Type B pancreatic cell (in vitro differentiated cells): ENCODE data around the gene BLOC1S3. TPM values are rescaled to one million over a fixed set of nuclear protein-coding genes. Genes with fewer than 3 reads are reported as not detected.

ENCODE experiments used
- DNase-seq: peaks from one replicate; pipeline ENCODE4 v3.0.0; 2021; ENCODE audit warnings: mixed read lengths; ENCODE audit not compliant: unreplicated experiment; ENCODE audit errors: extremely low spot score
- H3K27ac Mint-ChIP-seq: 2 replicates; pipeline ENCODE4 v1.8.0; 2021; ENCODE audit warnings: mild to moderate bottlenecking, mixed read lengths
- H3K27me3 Mint-ChIP-seq: 2 replicates; pipeline ENCODE4 v1.8.0; 2021; ENCODE audit warnings: mixed read lengths
- H3K36me3 Mint-ChIP-seq: 2 replicates; pipeline ENCODE4 v1.8.0; 2021; ENCODE audit warnings: mixed read lengths
- H3K4me1 Mint-ChIP-seq: one replicate; pipeline ENCODE4 v1.8.0; 2021; ENCODE audit warnings: mixed read lengths; ENCODE audit not compliant: unreplicated experiment
- H3K4me3 Mint-ChIP-seq: 2 replicates; pipeline ENCODE4 v1.8.0; 2021; ENCODE audit warnings: mild to moderate bottlenecking, mixed read lengths
- H3K9me3 Mint-ChIP-seq: 2 replicates; pipeline ENCODE4 v1.8.0; 2021; ENCODE audit warnings: mixed read lengths
- CTCF ChIP-seq: fragments of 200-600 bp; sonication (generic); conservative IDR thresholded peaks from 2 replicates; pipeline ENCODE4 v1.5.0; 2021; ENCODE audit warnings: antibody characterized with exemption, mild to moderate bottlenecking
- long read RNA-seq: library from polyadenylated mRNA; unstranded; transcript quantifications from one replicate; pipeline ENCODE4 v2.0.0, GENCODE V29; 2020
- total RNA-seq: library from RNA; stranded (reverse); gene quantifications from 2 replicates; pipeline ENCODE4 v1.2.1, GENCODE V29; 2021; ENCODE audit warnings: low replicate concordance

Gene BLOC1S3, protein sequence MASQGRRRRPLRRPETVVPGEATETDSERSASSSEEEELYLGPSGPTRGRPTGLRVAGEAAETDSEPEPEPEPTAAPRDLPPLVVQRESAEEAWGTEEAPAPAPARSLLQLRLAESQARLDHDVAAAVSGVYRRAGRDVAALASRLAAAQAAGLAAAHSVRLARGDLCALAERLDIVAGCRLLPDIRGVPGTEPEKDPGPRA
- total RNA-seq = 9.2 and 10.2 TPM in 2 replicates
- long read RNA-seq = 0 reads

DNA sequence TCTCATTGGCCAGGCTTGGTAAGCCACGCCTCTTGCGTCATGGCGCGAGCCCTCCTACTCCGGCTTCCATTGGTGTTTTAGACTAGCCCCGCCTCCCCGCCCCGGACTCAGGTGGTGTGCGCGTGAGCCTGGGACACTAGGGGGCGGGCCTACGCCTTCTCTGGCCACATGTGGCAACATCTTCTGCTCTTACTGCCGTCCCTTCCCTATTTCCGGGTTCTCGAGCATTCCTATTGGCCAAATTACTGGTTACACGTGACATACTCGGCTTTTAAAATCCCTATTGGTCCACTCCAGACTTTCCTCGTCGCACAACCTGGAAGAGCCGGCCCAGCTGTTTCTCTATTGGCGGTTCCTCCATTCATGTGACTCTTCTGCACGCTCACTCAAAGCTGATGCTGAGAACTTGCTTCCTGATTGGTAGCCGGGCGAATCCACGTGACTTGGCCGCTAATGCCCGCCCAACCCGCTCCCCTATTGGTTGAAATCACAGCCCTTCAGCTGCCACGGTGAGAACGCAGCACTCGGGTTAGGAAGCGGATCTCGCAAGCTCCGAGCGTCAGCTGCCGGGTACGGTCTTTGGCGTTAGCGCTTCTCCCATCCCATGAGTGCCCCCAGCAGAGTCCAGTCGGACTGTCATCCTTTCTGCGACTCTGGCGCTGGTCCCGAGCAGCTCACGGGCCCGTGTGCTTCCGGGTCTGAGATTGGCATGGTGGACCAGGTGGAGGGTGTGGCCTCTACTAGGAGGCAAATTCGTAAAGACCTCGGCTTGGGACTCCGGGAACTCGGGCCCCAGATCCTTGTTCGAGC lies at the start of gene BLOC1S3:
Gene BLOC1S3, plus strand, starts transcription at position 523 of the 810 bp plus-strand sequence. CDS start 513 bp downstream, outside the sequence.
- peaks cover 17% of the 10 kb centered on the region for H3K4me1 Mint-ChIP-seq
- TF ChIP-seq CTCF = peak; percentile 68
- DNase-seq = peak; percentile 99
- H3K27ac Mint-ChIP-seq = peak within 1 kb of the TSS; percentile 96
- peak within 1 kb of the TSS; percentile 97 for H3K4me3 Mint-ChIP-seq
- H3K27me3 Mint-ChIP-seq = no peaks in the 10 kb centered on the region
- no peaks in the 10 kb centered on the region for H3K9me3 Mint-ChIP-seq
- no peaks in the 10 kb centered on the region for H3K36me3 Mint-ChIP-seq

DNA sequence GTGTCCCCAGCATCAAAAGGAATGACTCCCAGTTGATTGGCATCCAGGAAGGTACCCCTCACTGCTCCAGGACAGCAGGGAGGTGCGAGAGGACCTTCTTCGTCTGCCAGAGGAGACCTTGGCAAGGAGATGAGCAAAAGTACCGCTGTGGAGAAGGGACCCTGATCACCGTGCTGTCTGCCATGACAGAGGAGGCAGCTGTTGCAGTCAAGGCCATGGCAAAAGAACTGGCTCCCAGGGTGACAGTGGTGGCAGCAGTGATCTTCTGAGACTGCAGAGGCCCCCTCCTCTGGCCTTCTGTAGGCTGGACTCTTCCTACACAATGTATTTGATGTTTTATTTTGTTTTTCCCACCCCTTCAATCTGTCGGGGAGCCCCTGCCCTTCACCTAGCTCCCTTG lies 49.8 kb upstream of the BLOC1S3 start:
- Mint-ChIP-seq H3K27ac (no peak overlapping the region), H3K9me3 (no peaks in the 10 kb centered on the region), H3K27me3 (no peaks in the 10 kb centered on the region), H3K4me3 (no peak overlapping the region), H3K4me1 (peaks cover 19% of the 10 kb centered on the region), H3K36me3 (no peaks in the 10 kb centered on the region)
- no peak for TF ChIP-seq CTCF
- DNase-seq = no peak

GRCh38 chr19:45130236-45130635 lies 48.3 kb upstream of the BLOC1S3 start:
- Mint-ChIP-seq H3K36me3 (no peaks in the 10 kb centered on the region), H3K27me3 (no peaks in the 10 kb centered on the region), H3K9me3 (no peaks in the 10 kb centered on the region), H3K4me3 (no peak overlapping the region), H3K27ac (no peak overlapping the region), H3K4me1 (peaks cover 14% of the 10 kb centered on the region)
- no peak for TF ChIP-seq CTCF
- DNase-seq = no peak

DNA sequence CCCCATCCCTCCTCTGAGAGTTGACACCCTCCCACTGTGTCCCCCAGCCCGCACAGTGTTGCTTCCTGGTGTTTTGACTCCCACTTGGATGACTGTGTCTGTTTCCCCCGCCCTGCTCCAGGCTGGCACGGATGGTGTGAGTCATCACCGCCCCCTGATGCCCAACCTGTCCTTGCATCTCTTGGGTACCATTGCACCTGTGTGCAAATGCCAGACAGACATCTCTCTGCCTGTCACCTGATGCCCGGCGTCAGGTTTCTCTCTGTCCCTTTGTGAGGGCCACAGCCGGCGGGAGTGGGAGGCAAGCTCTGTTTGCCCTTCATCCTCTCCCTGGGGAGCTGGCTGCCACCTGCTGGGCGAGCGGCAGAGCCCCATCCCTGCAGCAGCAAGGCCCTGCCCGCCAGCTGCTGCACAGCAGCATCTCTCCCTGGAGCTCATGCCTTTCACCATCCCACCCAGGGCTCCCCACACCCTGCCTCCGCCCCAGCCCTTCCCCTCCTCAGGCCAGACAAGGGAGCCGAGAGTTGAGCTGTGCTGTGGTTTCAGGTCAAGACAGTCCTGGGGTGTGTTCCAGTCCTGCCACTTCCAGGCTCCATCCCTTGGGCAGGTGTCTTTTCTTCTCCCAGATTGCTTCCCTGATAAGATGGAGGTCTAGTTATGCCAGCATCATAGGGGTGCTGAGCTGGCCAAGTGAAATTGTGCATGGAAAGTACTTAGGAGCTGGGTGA lies 47.5 kb upstream of the BLOC1S3 start:
- no peaks in the 10 kb centered on the region for H3K9me3 Mint-ChIP-seq
- H3K27me3 Mint-ChIP-seq = no peaks in the 10 kb centered on the region
- no peaks in the 10 kb centered on the region for H3K36me3 Mint-ChIP-seq
- no peak overlapping the region for H3K27ac Mint-ChIP-seq
- no peak for DNase-seq
- peak; percentile 39 for TF ChIP-seq CTCF
- H3K4me1 Mint-ChIP-seq = peaks cover 15% of the 10 kb centered on the region
- no peak overlapping the region for H3K4me3 Mint-ChIP-seq

DNA sequence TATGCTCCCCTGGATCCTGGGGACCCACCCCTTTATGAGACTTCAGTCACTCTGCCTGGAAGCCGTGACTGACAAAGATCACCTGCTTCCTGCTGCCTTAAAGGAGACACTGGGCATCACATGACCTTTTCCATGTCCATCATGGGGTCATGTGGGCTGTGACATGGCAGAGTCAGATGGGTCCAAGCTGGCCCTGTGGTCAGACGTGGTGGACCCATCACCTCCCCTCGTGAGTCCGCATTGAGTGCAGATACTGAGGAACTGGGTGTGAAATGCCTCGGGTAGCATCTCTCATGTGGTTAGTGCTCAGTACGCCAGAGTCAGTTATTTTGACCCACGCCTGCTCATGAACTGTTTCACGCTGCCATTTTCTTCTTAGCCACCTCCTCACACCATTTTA lies 44.9 kb upstream of the BLOC1S3 start:
- Mint-ChIP-seq H3K4me3 (no peak overlapping the region), H3K36me3 (no peaks in the 10 kb centered on the region), H3K9me3 (no peaks in the 10 kb centered on the region), H3K4me1 (peaks cover 33% of the 10 kb centered on the region), H3K27me3 (no peaks in the 10 kb centered on the region), H3K27ac (no peak overlapping the region)
- DNase-seq = no peak
- TF ChIP-seq CTCF = no peak
